Suprapubic skin (tissue), 3 donors: Measurements from ENCODE around the gene STAU1.

Experiments
- EP300 ChIP-seq: sonication (generic); formaldehyde crosslinking; IDR thresholded peaks from one replicate; pipeline ENCODE4 v1.6.1; 2017; ENCODE audit warnings: antibody characterized with exemption
- POLR2A ChIP-seq, 2 donors: fragments of 450-650 bp; IDR thresholded peaks; one replicate each; pipeline ENCODE4 v1.6.1; 2017; ENCODE audit warnings: antibody characterized with exemption in 2 of 2, mild to moderate bottlenecking in 2 of 2, moderate library complexity in 2 of 2
- TF ChIP-seq, protein P1 (sequence below), 2 donors: fragments of 200-600 bp in 1 of 2; fragments of 450-650 bp in 1 of 2; sonication (generic) in 1 of 2; IDR thresholded peaks; one replicate each; pipeline ENCODE4 v1.5.1; 2016 to 2019; ENCODE audit warnings: antibody characterized with exemption in 2 of 2, mild to moderate bottlenecking in 1 of 2, moderate library complexity in 1 of 2

- TF ChIP-seq POLR2A (IDR thresholded peaks at IDR 0.05): no peak
- TF ChIP-seq EP300: no peak
- TF ChIP-seq, protein P1, sequence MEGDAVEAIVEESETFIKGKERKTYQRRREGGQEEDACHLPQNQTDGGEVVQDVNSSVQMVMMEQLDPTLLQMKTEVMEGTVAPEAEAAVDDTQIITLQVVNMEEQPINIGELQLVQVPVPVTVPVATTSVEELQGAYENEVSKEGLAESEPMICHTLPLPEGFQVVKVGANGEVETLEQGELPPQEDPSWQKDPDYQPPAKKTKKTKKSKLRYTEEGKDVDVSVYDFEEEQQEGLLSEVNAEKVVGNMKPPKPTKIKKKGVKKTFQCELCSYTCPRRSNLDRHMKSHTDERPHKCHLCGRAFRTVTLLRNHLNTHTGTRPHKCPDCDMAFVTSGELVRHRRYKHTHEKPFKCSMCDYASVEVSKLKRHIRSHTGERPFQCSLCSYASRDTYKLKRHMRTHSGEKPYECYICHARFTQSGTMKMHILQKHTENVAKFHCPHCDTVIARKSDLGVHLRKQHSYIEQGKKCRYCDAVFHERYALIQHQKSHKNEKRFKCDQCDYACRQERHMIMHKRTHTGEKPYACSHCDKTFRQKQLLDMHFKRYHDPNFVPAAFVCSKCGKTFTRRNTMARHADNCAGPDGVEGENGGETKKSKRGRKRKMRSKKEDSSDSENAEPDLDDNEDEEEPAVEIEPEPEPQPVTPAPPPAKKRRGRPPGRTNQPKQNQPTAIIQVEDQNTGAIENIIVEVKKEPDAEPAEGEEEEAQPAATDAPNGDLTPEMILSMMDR (IDR thresholded peaks at IDR 0.05): no peak
Measured at GRCh38 chr20:49214571-49214970, 26.4 kb upstream of the STAU1 start.
